AG20443 (cell line): ENCODE measurements around the gene CGB5.

ENCODE experiments used
- DNase-seq: peaks from one replicate; pipeline ENCODE4 v3.0.0; 2012; ENCODE audit warnings: low spot score, mixed read lengths

The CGB5 gene

GRCh38 chr19:49086296-49086695, 42.6 kb downstream of the CGB5 start:
- no peak for DNase-seq

GRCh38 chr19:49091391-49092038, 47.9 kb downstream of the CGB5 start:
- no peak for DNase-seq

GRCh38 chr19:49092686-49093085, 49.0 kb downstream of the CGB5 start:
- DNase-seq = no peak
